Right ventricle myocardium superior (tissue), 1 donor: ENCODE measurements around the gene NMS. TPM values are rescaled to one million over a fixed set of nuclear protein-coding genes. Genes with fewer than 3 reads are reported as not detected.

Experiments used
- ATAC-seq: fragments of 200-7000 bp; cut with Tn5 transposase; one replicate; pipeline ENCODE4 v1.9.1; 2020; ENCODE audit warnings: mild to moderate bottlenecking; ENCODE audit not compliant: poor library complexity
- DNase-seq: peaks from one replicate; pipeline ENCODE4 v3.0.0-alpha.2; 2020
- intact Hi-C: fragments of 100-400 bp; cut with DNase I; formaldehyde crosslinking; loops from one replicate; pipeline ENCODE4 v1.11.2; 2022
- total RNA-seq: library from RNA; stranded (reverse); fragmentation: NEBNext Ultra II Directional; extraction: Animal tissue kit (Norgen Biotek cat#: 25700); gene quantifications from one replicate; pipeline ENCODE4 v1.2.1, GENCODE V29; 2021
- donor health status: DM: no; HTN: yes; CAD: no; lungs with severe emphysema.

Gene NMS
- total RNA-seq, 1 donor from 2014 or later: not detected

DNA sequence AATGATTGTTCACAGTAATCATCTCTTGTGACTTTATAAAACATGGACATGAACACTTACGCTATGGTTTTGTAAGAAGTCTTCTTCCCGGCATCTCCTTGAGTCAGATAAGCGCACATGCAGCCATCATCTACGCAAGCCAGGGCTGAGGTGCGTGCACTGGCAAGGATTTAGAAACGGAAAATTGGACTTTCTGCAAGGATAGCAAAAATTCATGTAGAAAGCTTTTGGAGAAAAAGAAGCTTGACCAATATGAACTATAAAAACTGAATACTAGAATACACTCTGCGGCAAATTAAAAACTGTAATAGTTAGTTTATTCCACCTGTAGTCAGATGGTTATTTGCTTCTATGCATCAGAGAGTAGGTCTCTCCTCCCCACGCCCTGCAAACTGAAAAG, 6.3 kb downstream of the NMS start:
- ATAC-seq: no peak
- intact Hi-C loops: no loop called here
- DNase-seq: no peak

DNA sequence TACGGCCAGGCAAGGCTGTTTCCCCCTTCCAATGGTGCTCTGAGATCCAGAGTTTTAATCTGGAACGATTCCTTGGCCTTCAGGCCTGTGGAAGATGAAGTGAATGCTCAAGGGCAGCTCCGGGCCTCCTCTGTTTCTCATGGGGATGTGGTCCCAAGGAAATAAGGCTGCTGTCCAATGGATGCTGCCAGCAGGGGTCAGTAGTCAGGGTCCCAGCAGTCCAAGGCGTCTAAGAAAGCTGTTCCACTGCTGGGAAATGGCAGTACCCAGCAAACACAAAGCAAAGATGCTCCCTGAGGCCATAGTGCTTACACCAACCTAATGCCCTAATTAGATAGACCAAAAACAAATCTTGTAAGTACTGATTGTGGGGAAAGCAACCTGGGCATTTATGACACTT, 12.5 kb downstream of the NMS start:
- no peak for ATAC-seq
- DNase-seq: no peak
- intact Hi-C loops: no loop called here

DNA sequence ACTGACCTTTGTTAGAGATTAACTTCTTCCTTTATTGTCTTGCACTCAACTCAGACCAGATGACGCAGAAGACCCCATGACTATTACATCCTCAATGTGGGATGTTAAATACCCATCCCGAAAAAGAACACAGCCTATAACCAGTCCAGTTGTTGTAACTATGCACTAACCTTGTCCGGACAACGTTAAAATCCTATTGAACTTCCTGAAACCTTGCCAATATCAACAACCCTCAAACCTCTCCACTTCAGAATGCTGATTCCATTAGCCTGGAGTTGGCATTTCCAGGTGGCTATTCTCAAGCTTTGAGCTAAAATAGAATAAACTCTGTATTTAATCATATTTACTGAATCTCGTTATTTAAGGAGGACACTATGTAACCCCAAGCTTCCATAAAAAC, 13.6 kb downstream of the NMS start:
- ATAC-seq (no peak), DNase-seq (no peak)
- intact Hi-C loops: no loop called here

DNA sequence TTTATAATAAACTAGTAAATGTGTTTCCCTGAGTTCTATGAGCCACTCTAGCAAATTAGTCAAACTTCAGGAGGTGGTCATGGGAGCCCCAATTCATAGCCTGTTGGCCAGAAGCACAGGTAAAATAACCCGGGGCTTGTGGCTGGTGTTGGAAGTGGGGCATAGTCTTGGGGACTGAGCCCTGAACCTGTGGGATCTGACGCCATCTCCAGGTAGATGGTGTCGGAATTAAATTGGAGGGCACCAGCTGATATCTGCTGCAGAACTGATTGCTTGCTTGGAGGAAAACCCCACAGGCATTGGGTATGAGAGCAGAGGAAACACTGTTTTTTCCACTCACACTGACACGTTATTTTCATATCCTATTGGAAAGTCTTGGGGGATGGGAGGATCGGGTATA, 14.1 kb downstream of the NMS start:
- ATAC-seq: no peak
- DNase-seq: no peak
- intact Hi-C loops: no loop called here

DNA sequence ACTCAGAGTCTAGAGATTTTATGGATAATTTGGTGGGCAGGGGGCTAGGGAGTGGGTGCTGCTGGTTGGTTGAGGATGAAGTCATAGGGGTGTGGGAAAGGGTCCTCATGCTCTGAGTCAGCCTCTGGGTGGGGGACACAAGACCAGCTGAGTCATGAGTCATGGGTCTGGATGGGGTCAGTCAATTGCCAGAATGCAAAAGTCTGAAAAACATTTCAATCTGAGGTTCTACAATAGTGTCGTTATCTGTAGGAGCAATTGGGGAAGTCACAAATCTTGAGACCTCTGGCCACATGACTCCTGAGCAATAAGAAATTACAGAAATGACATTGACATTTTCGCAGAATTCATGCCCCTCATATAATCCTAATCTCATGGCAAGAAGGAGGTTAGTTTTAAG, 15.1 kb downstream of the NMS start:
- DNase-seq (no peak), ATAC-seq (no peak)
- intact Hi-C loops: no loop called here

DNA sequence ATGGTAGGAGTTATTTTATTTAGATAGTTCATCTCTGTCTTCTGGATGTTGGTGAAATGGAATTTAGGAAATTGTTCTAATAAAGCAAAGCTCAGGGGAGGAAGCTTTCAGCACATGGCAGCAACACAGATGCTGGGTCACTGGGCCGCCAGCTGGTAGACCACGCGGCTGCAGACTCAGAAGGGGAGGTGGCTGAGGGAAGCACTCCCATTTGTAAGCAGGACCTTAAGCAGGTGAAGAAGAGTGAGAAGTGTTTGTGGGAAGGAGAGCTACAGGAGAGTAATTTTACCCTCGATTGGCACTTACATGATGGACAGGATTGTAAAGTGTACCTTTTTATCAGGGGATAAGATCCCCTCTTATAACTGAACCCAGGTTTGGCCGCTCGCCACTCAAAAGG, 24.4 kb downstream of the NMS start:
- intact Hi-C loops: no loop called here
- ATAC-seq: no peak

DNA sequence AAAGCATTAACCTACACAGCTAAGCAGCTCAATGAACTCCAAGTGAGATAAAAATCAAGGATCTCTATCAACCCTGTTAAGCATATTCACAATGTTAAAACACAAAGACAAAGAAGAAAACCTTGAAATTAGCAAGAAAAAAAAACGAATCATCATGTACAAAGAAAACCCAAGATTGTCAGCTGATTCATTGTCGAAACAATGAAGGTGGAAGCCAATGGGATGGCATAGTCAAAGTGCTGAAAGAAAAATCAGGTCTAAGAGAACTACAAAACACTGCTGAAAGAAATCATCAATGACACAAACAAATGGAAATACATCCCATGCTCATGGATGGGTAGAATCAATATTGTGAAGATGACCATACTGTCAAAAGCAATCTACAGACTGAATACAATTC, 32.5 kb downstream of the NMS start:
- no peak for DNase-seq
- intact Hi-C loops: no loop called here
- ATAC-seq: no peak

More for the DNA sequence above, 24.4 kb downstream of the NMS start:
- no peak for DNase-seq

DNA sequence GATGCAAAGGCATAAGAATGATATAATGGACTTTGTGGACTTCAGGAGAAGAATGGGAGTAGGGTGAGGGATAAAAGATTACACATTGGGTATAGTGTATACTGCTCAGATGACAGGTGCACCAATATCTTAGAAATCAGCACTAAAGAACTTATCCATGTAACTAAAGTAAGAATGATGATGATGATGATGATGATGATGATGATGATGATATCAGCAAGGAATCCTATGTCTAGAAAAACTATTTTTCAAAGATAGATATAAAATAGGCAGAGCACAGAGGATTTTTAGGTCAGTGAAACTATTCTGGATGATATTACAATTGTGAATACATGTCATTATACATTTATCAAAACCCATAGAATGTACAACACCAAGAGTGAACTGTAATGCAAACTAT, 34.3 kb downstream of the NMS start:
- intact Hi-C loops: no loop called here
- ATAC-seq (no peak), DNase-seq (no peak)

DNA sequence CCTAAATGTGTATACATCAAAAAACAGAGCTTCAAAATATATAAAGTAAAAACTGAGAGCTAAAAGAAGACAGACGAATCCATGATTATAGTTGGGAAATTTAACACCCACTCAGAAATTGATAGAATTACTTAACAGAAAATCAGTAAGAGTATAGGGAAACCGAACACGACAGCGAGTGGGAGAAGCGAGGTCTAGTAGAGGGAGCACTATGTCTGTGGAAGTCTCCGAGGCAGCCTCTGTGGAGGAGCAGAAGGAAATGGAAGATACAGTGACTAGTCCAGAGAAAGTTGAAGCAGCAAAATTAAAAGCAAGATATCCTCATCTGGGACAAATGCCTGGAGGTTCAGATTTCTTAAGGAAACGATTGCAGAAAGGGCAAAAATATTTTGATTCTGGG, 38.8 kb downstream of the NMS start:
- ATAC-seq (no peak), DNase-seq (no peak)
- intact Hi-C loops: no loop called here

DNA sequence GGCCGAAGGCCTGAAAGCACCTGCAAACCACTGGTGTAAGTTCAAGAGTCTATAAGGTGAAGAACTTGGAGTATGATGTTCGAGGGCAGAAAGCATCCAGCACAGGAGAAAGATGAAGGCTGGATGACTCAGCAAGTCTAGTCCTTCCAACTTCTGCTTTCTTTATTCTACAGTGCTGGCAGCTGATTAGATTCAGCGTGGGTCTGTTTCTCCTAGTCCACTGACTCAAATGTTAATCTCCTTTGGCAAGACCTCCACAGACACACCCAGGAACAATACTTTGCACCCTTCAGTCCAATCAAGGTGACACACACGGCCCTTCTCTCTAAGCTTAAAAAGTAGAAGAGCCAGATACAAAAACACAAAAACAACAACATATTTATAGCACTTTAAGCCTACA, 43.4 kb downstream of the NMS start:
- intact Hi-C loops: no loop called here
- ATAC-seq (no peak), DNase-seq (no peak)

DNA sequence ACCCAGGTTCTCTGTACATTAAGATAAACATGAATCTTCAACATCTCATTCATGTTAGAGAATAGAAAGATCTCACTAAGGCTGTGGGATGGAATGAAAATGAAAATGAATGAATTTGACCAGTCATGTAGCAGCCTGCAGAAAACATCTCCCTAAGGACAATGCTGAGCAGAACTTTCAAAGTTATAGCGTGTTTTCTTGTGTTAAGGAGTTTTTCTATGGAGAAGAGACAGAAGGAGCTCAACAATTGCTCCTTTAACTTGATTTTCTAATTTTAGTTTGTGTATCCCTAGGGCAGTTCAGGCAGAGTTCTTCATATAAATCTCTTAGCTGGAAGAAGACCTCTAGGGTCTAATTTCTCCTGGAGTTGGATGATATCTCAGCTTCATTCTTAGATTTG, 47.3 kb downstream of the NMS start:
- intact Hi-C loops: no loop called here
- DNase-seq (no peak), ATAC-seq (no peak)

DNA sequence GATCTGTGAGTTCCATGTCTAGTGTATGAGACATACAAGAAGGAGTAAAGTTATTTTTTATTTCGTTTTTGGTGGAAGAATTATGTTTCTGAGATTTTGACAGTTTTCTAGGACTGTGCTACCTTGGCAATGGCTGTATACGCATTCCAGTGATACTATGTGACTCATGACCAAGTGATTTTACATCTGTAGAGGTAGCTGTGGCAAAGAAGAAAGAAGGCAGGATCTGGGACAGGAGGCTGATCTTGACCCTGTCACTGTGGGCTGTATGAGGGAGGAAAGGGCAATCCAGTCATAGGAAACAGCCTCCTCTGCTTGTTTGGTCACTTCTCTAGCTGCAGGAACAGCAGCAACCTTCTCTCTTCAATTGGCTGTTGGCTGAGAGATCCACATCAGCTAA, 48.5 kb downstream of the NMS start:
- ATAC-seq (no peak), DNase-seq (no peak)
- intact Hi-C loops: no loop called here

DNA sequence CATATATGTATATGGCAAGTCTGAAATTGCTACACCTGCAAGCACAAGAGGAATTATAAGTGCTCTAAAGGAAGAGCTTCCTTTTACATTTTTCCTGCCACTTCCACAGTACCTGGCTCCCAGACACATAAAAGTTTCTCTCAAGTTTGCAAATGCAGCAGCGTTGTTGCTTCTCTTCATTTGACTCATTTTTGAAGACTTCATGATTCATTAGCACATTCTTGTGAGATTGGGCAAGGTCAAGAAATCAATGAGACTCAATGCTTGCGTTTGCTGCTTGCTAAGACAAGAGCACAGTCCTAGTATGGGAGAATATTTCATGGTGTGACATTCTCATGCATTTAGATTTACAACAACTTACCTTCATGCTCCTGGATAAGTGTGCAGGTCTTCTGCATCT, 49.9 kb downstream of the NMS start:
- no peak for DNase-seq
- intact Hi-C loops: no loop called here
- ATAC-seq: no peak

DNA sequence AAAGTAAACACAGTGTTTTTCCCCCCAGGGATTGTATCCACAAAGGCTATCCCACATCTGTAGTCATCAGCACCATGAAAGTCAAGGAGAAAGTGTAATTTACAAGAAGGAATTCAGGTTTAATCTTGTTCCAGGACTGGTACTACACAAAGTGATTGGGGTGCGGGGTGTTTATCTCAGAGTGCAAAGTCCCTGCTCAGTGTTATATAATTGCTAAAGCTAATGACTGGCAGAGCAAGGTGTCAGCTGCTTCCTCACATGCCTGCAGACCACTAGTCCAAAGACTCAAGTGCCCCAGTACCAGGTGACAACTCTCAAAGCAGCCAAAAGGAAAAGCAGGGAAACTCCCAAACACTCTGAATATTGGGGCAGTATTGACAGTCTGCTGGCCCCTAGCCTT, 52.1 kb downstream of the NMS start:
- DNase-seq (no peak), ATAC-seq (no peak)
- intact Hi-C loops: no loop called here

DNA sequence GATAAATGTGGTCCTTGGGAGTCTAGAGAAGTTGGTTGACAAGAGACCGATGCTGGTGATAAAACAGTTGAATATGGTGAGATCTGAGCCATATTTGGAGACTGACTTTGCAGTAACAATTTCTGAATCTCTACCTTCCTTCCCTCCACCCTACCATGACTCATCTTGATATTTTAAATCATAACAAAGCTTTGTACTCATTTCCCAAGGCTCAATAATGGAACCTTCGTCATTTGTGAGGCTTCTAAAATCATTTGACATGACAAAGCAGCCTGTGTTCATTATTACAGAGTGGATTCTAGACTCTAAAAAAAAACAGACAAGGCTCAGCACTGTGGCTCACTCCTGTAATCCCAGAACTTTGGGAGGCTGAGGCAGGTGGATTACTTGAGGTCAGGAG, 54.0 kb downstream of the NMS start:
- intact Hi-C loops: no loop called here
- ATAC-seq (no peak), DNase-seq (no peak)

DNA sequence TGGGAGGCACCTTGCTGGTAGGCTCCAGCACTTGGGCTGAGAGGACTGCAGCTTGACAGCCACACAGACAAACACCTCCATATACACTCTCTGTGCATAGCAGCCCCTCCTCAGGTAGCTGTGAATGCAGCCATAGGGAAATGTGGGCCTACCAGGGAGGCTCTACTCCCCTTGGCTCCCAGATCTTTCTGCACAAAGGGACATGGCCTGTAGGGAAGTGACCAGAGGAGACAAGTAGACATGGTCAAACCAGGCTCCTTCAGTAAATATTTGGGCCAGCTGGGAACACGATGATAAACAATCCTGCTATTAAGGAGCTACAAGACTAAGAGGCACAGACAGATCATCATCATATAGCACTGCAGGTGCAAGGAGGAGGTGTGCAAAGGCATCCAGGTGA, 56.6 kb downstream of the NMS start:
- intact Hi-C loops: no loop called here

DNA sequence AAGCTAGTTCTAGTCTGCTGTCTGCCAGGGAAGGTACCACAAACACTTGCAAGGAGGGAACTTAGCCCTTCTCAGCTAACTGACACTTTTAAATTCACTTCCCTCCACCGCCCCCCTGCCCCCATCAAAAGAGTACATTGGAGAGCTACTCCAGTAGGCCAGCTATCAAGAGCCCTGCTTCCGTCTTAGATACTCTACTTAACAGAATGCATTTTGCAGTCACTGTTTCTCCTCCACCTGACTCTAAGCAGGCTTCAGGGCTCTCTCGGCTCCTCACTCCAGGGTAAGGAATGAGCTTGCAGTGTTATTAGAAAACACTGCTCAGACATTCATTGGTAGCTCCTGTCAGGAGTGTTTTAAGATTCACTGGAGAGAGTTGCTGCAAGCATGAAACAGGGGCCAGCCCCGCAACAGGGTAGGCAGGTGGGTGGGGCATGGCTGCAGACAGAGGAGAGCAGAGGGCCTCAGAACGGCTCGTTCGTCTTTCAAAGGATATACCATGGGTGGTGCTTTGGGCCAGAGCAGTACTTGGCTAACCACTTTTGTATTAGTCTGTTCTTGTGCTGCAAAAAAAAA, 57.2 kb downstream of the NMS start:
- DNase-seq (no peak), ATAC-seq (no peak)
- intact Hi-C loops: no loop called here

More for the DNA sequence above, 56.6 kb downstream of the NMS start:
- ATAC-seq (no peak), DNase-seq (no peak)

DNA sequence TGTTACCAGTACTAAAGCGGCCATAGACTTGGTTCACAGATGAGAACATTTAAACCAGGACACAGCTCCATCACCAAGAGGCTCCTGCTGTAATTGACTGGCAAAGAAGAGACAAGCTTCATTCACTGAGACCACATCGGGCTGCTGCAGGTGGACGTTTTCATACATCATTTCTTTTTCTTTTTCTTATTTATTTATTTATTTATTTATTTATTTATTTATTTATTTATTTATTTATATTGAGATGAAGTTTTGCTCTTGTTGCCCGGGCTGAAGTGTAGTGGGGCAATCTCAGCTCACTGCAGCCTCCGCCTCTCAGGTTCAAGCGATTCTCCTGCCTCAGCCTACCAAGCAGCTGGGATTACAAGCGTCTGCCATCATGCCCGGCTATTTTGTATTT, 58.9 kb downstream of the NMS start:
- DNase-seq (no peak), ATAC-seq (no peak)
- intact Hi-C loops: no loop called here

DNA sequence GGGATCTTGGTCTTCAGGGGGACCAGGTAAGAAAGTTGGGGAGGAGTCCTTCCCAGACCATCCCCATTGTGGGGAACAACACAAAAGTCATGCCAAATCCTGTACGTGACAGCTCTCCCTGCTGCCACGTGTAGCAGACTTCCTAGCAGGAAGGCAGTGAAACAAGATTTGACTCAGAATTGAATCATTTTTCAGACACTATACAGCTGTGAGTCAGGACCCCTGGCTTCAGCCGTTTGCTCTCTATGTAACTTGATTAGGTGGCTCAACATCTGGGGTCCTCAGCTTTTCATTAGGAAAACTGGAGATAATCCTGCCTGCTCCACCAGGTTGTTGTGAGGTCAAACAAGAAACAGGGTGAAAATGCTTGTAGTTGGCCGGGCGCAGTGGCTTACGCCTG, 59.6 kb downstream of the NMS start:
- intact Hi-C loops: no loop called here
- ATAC-seq (no peak), DNase-seq (no peak)
